ENCODE measurements around the gene SLC16A11. TPM values are rescaled to one million over a fixed set of nuclear protein-coding genes. Genes with fewer than 3 reads are reported as not detected.
"Not testable (repeated sequence)": the region's sequence is repeated elsewhere in the genome, so short reads cannot be mapped to it uniquely, and the experiment has no call there.

The SLC16A11 gene, protein sequence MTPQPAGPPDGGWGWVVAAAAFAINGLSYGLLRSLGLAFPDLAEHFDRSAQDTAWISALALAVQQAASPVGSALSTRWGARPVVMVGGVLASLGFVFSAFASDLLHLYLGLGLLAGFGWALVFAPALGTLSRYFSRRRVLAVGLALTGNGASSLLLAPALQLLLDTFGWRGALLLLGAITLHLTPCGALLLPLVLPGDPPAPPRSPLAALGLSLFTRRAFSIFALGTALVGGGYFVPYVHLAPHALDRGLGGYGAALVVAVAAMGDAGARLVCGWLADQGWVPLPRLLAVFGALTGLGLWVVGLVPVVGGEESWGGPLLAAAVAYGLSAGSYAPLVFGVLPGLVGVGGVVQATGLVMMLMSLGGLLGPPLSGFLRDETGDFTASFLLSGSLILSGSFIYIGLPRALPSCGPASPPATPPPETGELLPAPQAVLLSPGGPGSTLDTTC
- polyA plus RNA-seq (2012; ENCODE audit: missing spikeins): 0.57 TPM

GRCh38 chr17:7043497-7044198, at the start of gene SLC16A11:
Gene SLC16A11 (minus strand): TSS chr17:7044092. CDS start chr17:7043513, 579 bp downstream.
- DNase-seq (ENCODE audit: insufficient read length): no peak
- no peak for TF ChIP-seq POLR2AphosphoS5 (IDR thresholded peaks at IDR 0.05; ENCODE audit: low read depth, low read length)
- no peak for TF ChIP-seq POLR2A (IDR thresholded peaks at IDR 0.05; ENCODE audit: low read depth, low read length)
- no peak for TF ChIP-seq TAF1 (IDR thresholded peaks at IDR 0.05; ENCODE audit: borderline replicate concordance, low read depth, low read length)
- FAIRE-seq: no peak

GRCh38 chr17:7091311-7092005, 47.6 kb upstream of the SLC16A11 start:
- not testable (repeated sequence) for DNase-seq (ENCODE audit: insufficient read length); FAIRE-seq

DNA sequence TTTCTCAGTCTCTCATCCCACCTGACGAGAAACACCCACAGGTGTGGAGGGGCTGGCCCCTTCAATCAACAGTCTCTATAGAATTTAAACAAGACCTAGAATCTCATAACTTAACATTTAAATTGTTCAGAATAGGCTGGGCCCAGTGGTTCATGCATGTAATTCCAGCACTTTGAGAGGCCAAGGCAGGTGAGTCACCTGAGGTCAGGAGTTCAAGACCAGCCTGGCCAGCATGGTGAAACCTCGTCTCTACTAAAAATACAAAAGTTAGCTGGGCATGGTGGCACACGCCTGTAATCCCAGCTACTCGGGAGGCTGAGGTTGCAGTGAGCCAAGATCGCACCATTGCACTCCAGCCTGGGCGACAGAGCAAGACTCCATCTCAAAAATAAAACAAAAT, 45.7 kb upstream of the SLC16A11 start:
- FAIRE-seq; DNase-seq (ENCODE audit: insufficient read length): not testable (repeated sequence)

DNA sequence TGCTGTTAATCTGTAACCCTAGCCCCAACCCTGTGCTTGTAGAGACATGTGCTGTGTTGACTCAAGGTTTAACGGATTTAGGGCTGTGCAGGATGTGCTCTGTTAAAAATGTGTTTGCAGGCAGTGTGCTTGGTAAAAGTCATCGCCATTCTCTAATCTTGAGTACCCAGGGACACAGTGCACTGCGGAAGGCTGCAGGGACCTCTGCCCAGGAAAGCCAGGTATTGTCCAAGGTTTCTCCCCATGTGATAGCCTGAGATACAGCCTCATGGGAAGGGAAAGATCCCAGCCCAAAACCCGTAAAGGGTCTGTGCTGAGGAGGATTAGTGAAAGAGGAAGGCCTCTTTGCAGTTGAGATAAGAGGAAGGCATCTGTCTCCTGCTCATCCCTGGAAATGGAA, 44.5 kb upstream of the SLC16A11 start:
- FAIRE-seq: not testable (repeated sequence)

DNA sequence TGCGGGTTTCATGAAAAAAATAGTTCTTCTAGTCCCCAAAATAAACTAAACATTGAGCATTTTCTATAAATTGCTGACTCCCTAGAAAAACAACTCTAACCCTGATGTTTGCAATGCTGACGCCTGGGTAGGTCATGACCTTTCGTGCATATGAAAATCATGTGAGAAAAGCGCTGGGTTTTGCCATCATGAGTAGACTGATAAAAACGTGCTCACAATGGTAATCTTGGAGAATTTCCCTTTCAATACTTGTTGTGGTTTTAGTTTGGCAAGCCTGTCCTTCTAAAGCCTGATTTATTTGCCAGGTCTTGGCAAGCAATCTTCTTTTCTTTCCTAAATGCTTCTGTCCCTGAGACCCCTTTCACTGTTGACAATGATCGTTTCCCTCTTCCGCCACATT, 40.2 kb upstream of the SLC16A11 start:
- DNase-seq (ENCODE audit: insufficient read length): no peak

More for the DNA sequence above, 44.5 kb upstream of the SLC16A11 start:
- not testable (repeated sequence) for DNase-seq (ENCODE audit: insufficient read length)

GRCh38 chr17:7083592-7083991, 39.7 kb upstream of the SLC16A11 start:
- DNase-seq (ENCODE audit: insufficient read length): no peak
- TF ChIP-seq POLR2A (IDR thresholded peaks at IDR 0.05; ENCODE audit: low read depth, low read length) (no peak), TAF1 (IDR thresholded peaks at IDR 0.05; ENCODE audit: borderline replicate concordance, low read depth, low read length) (no peak), POLR2AphosphoS5 (IDR thresholded peaks at IDR 0.05; ENCODE audit: low read depth, low read length) (no peak)
- no peak for FAIRE-seq

More for the DNA sequence above, 40.2 kb upstream of the SLC16A11 start:
- FAIRE-seq: no peak
- TF ChIP-seq POLR2AphosphoS5 (IDR thresholded peaks at IDR 0.05; ENCODE audit: low read depth, low read length) (no peak), POLR2A (IDR thresholded peaks at IDR 0.05; ENCODE audit: low read depth, low read length) (no peak), TAF1 (IDR thresholded peaks at IDR 0.05; ENCODE audit: borderline replicate concordance, low read depth, low read length) (no peak)

- FAIRE-seq (no peak), DNase-seq (ENCODE audit: insufficient read length) (no peak)
These were observed 37.6 kb upstream of the SLC16A11 start for GRCh38 chr17:7081341-7082062.

GRCh38 chr17:7080456-7081041, 36.7 kb upstream of the SLC16A11 start:
- FAIRE-seq: no peak
- TF ChIP-seq POLR2A (IDR thresholded peaks at IDR 0.05; ENCODE audit: low read depth, low read length): no peak
- no peak for TF ChIP-seq TAF1 (IDR thresholded peaks at IDR 0.05; ENCODE audit: borderline replicate concordance, low read depth, low read length)
- TF ChIP-seq POLR2AphosphoS5 (IDR thresholded peaks at IDR 0.05; ENCODE audit: low read depth, low read length): no peak
- no peak for DNase-seq (ENCODE audit: insufficient read length)

More at GRCh38 chr17:7081341-7082062, 37.6 kb upstream of the SLC16A11 start:
- TF ChIP-seq POLR2AphosphoS5 (IDR thresholded peaks at IDR 0.05; ENCODE audit: low read depth, low read length) (no peak), POLR2A (IDR thresholded peaks at IDR 0.05; ENCODE audit: low read depth, low read length) (no peak), TAF1 (IDR thresholded peaks at IDR 0.05; ENCODE audit: borderline replicate concordance, low read depth, low read length) (no peak)

DNA sequence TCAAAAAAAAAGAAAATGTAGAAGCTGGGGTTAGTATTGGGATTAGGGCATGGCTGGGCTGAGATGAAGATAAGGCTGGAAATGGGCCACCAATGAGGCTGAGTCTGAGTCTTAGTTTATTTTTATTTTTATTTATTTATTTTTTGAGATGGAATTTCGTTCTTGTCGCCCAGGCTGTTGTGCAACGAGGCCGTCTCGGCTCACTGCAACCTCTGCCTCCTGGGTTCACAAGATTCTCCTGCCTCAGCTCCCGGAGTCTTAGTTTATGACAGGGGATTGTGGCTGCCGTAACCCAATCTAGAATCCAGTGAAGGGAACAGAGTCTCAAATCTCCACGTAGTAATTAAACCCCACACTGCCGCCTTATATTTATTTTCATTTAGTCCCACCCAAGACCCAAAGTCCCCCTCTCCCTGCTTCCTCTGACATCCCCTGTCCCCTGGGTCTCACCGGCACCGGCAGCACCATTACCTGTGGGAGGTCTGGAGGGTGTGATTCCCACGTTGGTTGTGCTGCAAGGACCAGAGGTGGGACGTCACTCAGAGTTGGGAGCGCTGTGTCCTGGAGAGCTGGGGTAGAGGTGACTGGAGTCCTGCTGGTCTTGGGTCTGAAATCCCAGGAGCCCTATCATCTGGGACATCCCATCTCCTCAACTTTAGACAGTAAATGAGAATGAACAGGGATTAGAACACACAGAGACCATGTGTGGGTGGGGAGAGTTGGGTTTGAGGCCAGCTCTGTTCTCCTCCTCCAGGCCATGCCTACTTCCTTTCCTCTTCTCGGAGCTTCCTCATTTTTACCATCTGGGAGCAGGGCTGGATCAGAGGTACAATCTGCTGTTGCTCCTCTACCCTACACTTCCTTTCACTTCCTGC, 35.9 kb upstream of the SLC16A11 start, which contains the start of gene CLEC10A:
TSS of gene CLEC10A (minus strand) at position 671 of the 875 bp plus-strand sequence. CDS start 1,439 bp downstream, outside the sequence.
- no peak for TF ChIP-seq POLR2AphosphoS5 (IDR thresholded peaks at IDR 0.05; ENCODE audit: low read depth, low read length)
- TF ChIP-seq TAF1 (IDR thresholded peaks at IDR 0.05; ENCODE audit: borderline replicate concordance, low read depth, low read length): no peak
- no peak for TF ChIP-seq POLR2A (IDR thresholded peaks at IDR 0.05; ENCODE audit: low read depth, low read length)
- FAIRE-seq: no peak
- no peak for DNase-seq (ENCODE audit: insufficient read length)

DNA sequence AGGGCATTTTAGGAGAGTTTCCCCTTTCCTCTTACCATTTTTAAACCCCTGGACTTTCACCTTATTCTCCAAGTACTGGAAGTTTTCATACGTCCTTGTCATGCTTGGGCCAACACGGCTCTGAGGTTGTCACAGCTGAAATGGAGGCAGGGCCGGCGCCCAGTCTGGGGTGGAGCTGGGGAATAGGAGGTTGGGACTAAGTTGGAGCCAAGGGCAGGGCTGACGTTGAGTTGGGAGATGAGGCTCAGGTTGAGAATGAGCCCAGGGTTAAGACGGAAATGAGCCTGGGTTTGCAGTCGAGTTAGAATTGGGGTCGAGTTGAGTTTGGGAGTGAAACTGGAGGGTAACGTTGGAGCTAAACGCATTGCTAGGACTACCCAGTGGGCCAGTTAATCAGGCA, 34.8 kb upstream of the SLC16A11 start:
- FAIRE-seq (no peak), DNase-seq (ENCODE audit: insufficient read length) (no peak)
- no peak for TF ChIP-seq POLR2A (IDR thresholded peaks at IDR 0.05; ENCODE audit: low read depth, low read length)
- TF ChIP-seq POLR2AphosphoS5 (IDR thresholded peaks at IDR 0.05; ENCODE audit: low read depth, low read length): no peak
- TF ChIP-seq TAF1 (IDR thresholded peaks at IDR 0.05; ENCODE audit: borderline replicate concordance, low read depth, low read length): no peak
